ENCODE data around the gene ZNF750.

ZNF750 gene

GRCh38 chr17:82830249-82830661 lies 9.6 kb downstream of the ZNF750 start:
- Histone ChIP-seq H3K9me3 (replicated peaks; ENCODE audit: insufficient read depth, low read length) (no peaks in the 10 kb centered on the region), H3K4me3 (ENCODE audit: low read length) (no peak overlapping the region), H3K4me2 (ENCODE audit: low read depth, low read length) (no peak overlapping the region), H3K79me2 (ENCODE audit: low read length) (no peaks in the 10 kb centered on the region), H2AFZ (ENCODE audit: low read length) (no peak overlapping the region), H3K9me2 (replicated peaks; ENCODE audit: insufficient read depth, low read length) (no peaks in the 10 kb centered on the region), H3F3A (ENCODE audit: insufficient read depth, low read length) (no peaks in the 10 kb centered on the region), H3K9ac (ENCODE audit: low read length) (no peak overlapping the region), H3K27me3 (replicated peaks; ENCODE audit: insufficient read depth, low read length) (no peaks in the 10 kb centered on the region), H3K36me3 (replicated peaks; ENCODE audit: insufficient read depth, low read length) (no peaks in the 10 kb centered on the region), H4K20me1 (ENCODE audit: insufficient read depth, low read length) (no peaks in the 10 kb centered on the region), H3K4me1 (ENCODE audit: low read length) (no peaks in the 10 kb centered on the region), H3K27ac (ENCODE audit: low read length) (no peak overlapping the region)
- no peak for TF ChIP-seq EZH2phosphoT487 (IDR thresholded peaks at IDR 0.05; ENCODE audit: low read length)
- no peak for TF ChIP-seq CTCF (IDR thresholded peaks at IDR 0.05; ENCODE audit: low read length)
- TF ChIP-seq EZH2 (optimal IDR thresholded peaks at IDR 0.05; ENCODE audit: low read depth, low read length), result no peak
- DNase-seq, result no peak

GRCh38 chr17:82828875-82829487 lies 10.8 kb downstream of the ZNF750 start:
- no peak overlapping the region for H3K4me3 ChIP-seq (ENCODE audit: low read length)
- H3K27ac ChIP-seq (ENCODE audit: low read length), result no peak overlapping the region

GRCh38 chr17:82826956-82827355 lies 12.9 kb downstream of the ZNF750 start:
- H3K79me2 ChIP-seq (ENCODE audit: low read length), result no peaks in the 10 kb centered on the region
- no peak overlapping the region for H3K4me2 ChIP-seq (ENCODE audit: low read depth, low read length)
- no peaks in the 10 kb centered on the region for H3K9me3 ChIP-seq (replicated peaks; ENCODE audit: insufficient read depth, low read length)
- no peaks in the 10 kb centered on the region for H3K4me1 ChIP-seq (ENCODE audit: low read length)
- no peak overlapping the region for H3K27ac ChIP-seq (ENCODE audit: low read length)
- no peaks in the 10 kb centered on the region for H3K27me3 ChIP-seq (replicated peaks; ENCODE audit: insufficient read depth, low read length)
- no peaks in the 10 kb centered on the region for H3K9me2 ChIP-seq (replicated peaks; ENCODE audit: insufficient read depth, low read length)
- H3F3A ChIP-seq (ENCODE audit: insufficient read depth, low read length), result no peaks in the 10 kb centered on the region
- H2AFZ ChIP-seq (ENCODE audit: low read length), result no peak overlapping the region
- H3K4me3 ChIP-seq (ENCODE audit: low read length), result no peak overlapping the region
- H4K20me1 ChIP-seq (ENCODE audit: insufficient read depth, low read length), result no peaks in the 10 kb centered on the region
- no peak overlapping the region for H3K9ac ChIP-seq (ENCODE audit: low read length)
- H3K36me3 ChIP-seq (replicated peaks; ENCODE audit: insufficient read depth, low read length), result no peaks in the 10 kb centered on the region
- no peak for DNase-seq
- TF ChIP-seq EZH2 (optimal IDR thresholded peaks at IDR 0.05; ENCODE audit: low read depth, low read length) (no peak), CTCF (IDR thresholded peaks at IDR 0.05; ENCODE audit: low read length) (no peak), EZH2phosphoT487 (IDR thresholded peaks at IDR 0.05; ENCODE audit: low read length) (no peak)

More at GRCh38 chr17:82828875-82829487, 10.8 kb downstream of the ZNF750 start:
- no peaks in the 10 kb centered on the region for H3K9me3 ChIP-seq (replicated peaks; ENCODE audit: insufficient read depth, low read length)
- no peak overlapping the region for H3K9ac ChIP-seq (ENCODE audit: low read length)
- no peak overlapping the region for H2AFZ ChIP-seq (ENCODE audit: low read length)
- no peaks in the 10 kb centered on the region for H3K9me2 ChIP-seq (replicated peaks; ENCODE audit: insufficient read depth, low read length)
- H3F3A ChIP-seq (ENCODE audit: insufficient read depth, low read length), result no peaks in the 10 kb centered on the region
- no peaks in the 10 kb centered on the region for H3K4me1 ChIP-seq (ENCODE audit: low read length)
- H3K36me3 ChIP-seq (replicated peaks; ENCODE audit: insufficient read depth, low read length), result no peaks in the 10 kb centered on the region
- H3K27me3 ChIP-seq (replicated peaks; ENCODE audit: insufficient read depth, low read length), result no peaks in the 10 kb centered on the region
- H3K79me2 ChIP-seq (ENCODE audit: low read length), result no peaks in the 10 kb centered on the region
- no peak for DNase-seq
- no peaks in the 10 kb centered on the region for H4K20me1 ChIP-seq (ENCODE audit: insufficient read depth, low read length)
- no peak for TF ChIP-seq EZH2phosphoT487 (IDR thresholded peaks at IDR 0.05; ENCODE audit: low read length)
- no peak for TF ChIP-seq EZH2 (optimal IDR thresholded peaks at IDR 0.05; ENCODE audit: low read depth, low read length)
- TF ChIP-seq CTCF (IDR thresholded peaks at IDR 0.05; ENCODE audit: low read length), result no peak
- no peak overlapping the region for H3K4me2 ChIP-seq (ENCODE audit: low read depth, low read length)

Data from MM.1S (cell line).